Posterior vena cava (tissue), 2 donors: ENCODE data around the gene ZNF775. TPM values are rescaled to one million over a fixed set of nuclear protein-coding genes. Genes with fewer than 3 reads are reported as not detected.

Source experiments
- DNase-seq: peaks from one replicate; pipeline ENCODE4 v3.0.0-alpha.2; 2020; ENCODE audit warnings: low spot score
- intact Hi-C, 2 donors: fragments of 100-400 bp; cut with DNase I; formaldehyde crosslinking; loops; one replicate each; pipeline versions ENCODE4 v1.14.1 to v1.14.2; 2022 to 2023
- total RNA-seq, 2 donors: library from RNA; stranded (reverse); fragmentation: NEBNext Ultra II Directional; extraction: Animal tissue kit (Norgen Biotek cat#: 25700); gene quantifications; one replicate each; pipeline ENCODE4 v1.2.1, GENCODE V29; 2021
- donor health status: DM: yes; HTN: yes; CAD: no.
- donor health status: DM: yes; HTN: yes; CAD: no.

The ZNF775 gene
- total RNA-seq, 2 donors from 2014 or later = 4.6 to 5.0 TPM

DNA sequence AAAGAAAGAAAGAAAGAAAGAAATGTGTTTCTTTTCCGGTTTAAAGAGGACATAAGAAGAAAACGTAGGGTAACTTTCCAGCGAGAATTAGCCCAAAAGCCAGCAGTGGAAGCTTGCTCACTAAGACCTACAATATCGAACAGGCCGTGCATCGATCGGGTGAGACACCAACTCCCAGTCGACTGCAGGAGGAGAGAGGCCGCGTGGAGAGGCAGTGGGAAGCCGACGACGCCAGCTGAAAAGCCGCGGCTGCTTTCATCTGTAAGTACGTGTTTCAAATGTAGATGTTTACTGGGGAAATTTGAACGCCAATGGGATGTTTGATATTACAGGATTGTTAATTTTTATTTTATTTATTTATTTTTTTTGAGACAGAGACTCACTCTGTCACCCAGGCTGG is 42.7 kb downstream of the ZNF775 start:
- DNase-seq = no peak
- intact Hi-C loops = no loop called here

GRCh38 chr7:150425670-150426069 is 46.5 kb downstream of the ZNF775 start:
- DNase-seq = no peak
- intact Hi-C loops = no loop called here

DNA sequence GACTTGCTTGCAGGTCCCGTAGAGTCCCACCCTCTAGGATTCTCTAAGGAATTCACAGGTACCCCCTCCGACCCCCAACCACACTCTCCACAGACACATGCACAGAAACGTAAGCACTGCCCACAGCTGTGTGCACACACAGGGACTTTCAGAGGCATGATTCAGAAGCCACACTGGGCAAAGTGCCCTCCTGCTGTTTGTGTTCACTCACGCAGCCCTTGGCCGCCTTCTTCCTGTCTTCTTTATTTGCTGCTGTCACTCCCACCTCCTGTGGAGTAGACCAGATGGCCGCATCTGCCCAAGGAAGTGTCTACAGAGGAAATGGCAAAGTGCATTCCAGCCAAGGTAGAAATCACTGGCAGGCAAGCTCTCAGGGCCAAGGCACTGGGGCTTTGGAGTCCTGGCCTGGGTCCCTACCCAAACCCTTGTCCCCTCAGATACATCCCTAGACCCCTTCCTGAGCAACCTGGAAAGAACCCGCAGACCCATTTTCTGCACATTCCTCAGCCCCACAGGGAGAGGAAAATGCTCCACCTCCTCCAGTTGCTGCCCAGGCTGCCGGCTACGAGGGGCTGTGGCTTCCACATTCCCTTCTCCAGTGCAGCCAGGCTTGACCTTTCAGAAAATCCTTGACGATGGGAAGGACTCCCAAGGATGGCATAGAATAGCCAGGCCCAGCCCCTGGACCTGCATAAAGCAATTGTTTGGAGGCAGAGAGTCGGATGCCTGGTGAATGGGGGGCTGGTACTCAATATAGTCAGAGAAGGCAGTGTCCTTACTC is 49.7 kb downstream of the ZNF775 start:
- intact Hi-C loops = no loop called here
- DNase-seq = peak; percentile 84

- intact Hi-C loops = no loop called here
Measured at GRCh38 chr7:150429699-150430098, 50.6 kb downstream of the ZNF775 start.

DNA sequence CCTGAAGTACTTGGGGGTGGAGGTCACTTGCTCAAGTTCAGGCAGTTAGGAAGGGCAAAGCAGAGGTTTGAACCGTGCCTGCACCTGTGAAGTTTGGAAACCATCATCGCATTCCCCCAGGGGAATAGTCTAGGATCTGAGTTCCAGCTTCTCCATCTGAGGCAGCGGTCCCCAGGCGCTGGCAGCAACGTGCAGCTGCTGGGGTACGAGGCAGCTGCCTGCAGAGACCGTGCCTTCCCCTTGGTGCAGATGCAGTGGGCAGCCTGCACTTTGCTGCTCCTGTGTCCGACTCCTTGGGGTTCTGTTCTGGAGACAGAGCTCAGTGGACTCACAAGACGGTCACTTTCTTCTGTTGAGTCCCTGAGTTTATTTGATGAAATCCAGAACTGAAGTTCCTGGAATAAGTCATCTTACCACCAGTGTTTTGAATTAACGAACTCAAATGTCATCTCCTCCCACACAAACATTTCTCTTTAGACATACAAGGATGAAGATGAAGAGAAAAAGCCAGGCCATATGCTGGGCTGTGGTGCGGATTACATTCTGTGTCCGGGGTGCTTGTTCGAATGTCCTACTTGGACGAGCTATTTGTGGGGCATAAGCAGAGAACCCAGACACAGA is 51.4 kb downstream of the ZNF775 start:
- DNase-seq = no peak
- intact Hi-C loops = no loop called here

More at GRCh38 chr7:150429699-150430098, 50.6 kb downstream of the ZNF775 start:
- no peak for DNase-seq

DNA sequence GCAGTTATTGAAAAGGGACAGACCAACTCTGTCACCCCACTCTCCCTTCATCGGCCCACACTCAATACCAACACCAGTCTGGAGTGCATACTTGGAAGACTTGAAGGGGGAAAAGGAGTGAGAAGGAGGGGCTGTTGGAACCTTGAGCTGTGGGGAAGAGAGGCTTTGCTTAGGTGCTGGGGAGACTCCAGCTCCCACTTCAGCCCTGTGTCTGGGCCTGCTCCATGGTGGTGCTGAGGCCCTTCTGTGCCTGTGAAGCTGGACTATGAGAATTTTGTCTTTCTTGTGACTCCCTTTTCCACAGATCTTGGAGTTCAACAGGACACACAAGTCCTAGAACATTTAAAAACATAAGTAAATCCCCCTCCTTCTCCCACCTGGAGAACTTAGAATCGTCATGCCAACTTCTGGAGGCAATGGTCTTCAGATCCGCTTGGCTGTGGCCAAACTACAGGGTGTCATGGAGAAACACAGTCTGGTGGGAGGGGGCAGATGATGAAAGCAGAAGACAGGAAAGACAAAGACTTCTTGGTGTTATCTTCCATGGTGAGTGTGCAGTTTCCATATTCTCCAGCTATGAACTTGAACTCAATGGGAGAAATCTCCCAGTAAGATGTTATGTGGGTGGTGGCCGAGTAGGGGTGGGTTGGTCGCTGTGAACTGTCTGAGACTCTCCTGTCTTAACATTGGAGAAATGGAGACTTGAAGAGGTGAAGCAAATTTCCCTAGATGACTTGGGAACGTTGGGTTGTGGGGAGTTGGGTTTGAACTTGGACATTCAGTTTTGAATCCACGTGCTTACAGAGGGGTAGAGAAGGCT is 52.9 kb downstream of the ZNF775 start:
- no peak for DNase-seq
- intact Hi-C loops = no loop called here

DNA sequence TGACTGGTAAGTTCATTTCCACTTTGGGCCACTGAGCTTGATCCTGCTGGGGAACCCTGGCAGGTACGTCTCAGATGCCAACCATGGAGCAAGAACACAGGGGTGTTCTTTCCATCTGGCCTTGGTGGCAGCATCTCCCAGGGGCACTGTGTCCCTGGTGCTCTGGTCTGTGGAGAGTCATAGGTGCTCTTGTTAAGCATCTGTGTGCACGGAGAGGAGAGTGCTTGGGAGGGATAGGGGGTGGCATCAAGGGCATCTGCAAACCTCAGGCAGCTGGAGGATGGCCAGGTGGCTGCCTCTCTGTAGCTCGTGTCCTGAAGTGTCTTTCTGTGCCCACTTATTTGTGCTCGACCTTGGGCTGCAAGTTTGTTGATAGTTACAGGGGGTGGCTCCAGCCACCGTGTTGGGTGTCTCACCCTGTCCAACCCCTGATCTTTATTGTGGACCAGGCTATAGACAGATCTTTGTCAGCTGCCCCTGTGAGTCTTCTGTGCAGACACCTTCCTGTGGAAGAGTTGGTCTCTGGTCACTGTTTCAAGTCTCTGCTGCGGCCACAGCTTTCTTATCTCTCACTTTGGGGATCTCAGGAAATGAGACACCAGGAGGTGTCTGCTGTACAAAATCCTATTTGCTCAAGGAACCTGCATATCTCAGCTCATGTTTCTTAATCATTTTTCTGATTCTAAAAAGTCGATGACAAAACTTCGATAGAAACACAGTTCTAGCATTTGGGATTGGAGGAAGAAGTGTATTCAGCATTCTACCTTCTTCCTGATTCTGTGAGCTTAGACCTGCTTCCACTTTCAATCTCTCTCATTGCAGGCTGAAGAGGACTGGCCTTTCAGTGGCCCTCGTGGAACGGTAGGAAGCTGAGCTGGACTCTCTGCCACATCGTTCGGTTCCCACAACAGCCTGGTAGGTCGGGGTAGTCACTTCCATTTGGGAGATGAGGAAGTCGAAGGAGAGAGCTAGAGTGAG is 54.1 kb downstream of the ZNF775 start:
- intact Hi-C loops = no loop called here
- no peak for DNase-seq

DNA sequence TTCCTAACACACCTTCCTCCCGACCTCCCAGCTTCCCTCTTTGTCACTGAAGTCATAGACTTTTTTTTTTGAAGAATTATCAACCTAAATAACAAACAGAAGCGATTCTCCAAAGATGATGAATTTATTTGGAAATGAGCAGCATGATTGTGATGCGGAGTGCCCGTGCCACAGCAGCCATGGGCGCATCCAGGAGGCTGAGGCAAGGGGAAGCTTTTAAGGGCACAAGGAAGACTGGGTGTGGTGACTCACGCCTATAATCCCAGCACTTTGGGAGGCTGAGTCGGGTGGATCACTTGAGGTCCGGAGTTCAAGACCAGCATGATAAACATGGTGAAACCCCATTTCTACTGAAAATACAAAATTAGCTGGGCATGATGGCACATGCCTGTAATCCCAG is 55.1 kb downstream of the ZNF775 start:
- no peak for DNase-seq
- intact Hi-C loops = no loop called here

DNA sequence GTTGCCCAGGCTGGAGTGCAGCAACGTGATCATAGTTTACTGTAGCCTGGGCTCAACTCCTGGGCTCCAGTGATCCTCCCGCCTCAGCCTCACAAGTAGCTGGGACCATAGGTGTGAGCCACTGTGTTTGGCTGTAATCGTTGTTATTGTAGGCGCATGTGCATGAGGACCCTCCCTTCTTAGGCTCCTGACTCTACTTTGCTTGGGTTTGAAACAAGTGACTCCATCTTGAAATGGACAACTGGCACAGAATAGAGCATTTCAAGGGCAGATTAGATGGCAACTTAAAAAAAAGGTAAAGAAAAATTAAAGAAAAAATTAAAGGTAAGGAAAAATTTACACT is 55.9 kb downstream of the ZNF775 start:
- DNase-seq = no peak

GRCh38 chr7:150435390-150436073 is 56.4 kb downstream of the ZNF775 start:
- DNase-seq = no peak
- intact Hi-C loops = no loop called here

More for the DNA sequence above, 55.9 kb downstream of the ZNF775 start:
- intact Hi-C loops = no loop called here

- intact Hi-C loops = no loop called here
- DNase-seq = no peak
Measured at GRCh38 chr7:150439967-150440366, 60.8 kb downstream of the ZNF775 start.

- intact Hi-C loops = no loop called here
Measured at GRCh38 chr7:150441524-150441923, 62.4 kb downstream of the ZNF775 start.

DNA sequence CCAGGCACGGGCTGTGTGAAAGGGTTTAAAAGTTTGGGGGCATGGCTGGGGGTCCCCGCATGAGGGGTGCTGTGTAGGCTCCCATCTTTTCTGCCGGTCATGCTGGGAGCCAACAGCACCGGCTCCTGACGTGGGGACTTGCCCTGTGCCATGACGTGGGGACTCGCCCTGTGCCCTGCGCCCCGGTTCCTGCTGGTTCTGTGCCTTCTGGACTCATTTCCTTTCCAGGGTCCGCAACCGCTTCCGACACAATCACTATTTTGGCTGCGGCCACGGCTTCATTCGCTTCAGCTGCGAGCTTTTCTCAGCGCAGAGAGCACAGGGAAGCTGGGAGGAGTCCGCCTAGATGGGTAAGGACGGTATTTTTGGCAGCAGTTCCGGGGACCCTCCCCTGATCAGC is 63.7 kb downstream of the ZNF775 start:
- intact Hi-C loops = no loop called here
- no peak for DNase-seq

More at GRCh38 chr7:150441524-150441923, 62.4 kb downstream of the ZNF775 start:
- DNase-seq = no peak

DNA sequence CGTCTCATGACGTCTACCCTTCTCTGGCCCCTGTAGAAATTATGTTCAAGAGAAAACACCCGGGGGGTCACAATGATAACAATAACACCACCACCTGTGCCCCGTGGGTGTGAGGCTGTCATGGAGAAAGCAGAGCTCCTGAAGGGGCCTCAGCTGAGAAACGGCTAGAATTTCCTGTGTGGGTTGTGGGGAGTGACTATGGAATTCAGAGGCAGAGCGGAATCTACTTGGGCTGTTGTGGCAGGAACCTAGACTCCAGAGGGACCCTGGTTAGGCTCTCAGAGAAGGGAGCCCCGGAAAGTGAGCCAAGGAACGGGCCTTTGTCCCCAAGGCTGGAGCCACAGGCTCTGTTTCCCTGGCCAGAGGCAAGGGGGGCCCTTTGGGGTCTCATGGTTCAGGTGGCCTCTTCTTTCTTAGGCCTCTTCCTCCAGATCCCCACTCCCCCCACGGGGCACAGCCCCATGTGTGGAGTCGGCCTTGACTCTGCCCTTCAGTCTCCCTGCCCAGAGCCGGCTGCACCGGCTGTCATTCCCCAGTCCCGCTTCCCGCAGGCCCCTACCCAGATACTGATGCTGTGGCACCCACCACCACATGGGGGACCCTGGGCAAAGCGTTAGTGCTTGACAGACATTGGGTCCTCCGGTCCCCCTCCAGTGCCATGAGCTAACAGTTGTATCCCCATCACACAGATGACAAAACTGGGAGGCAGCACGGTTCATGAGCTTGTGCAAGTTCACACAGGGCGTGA is 64.8 kb downstream of the ZNF775 start:
- intact Hi-C loops = no loop called here
- no peak for DNase-seq

DNA sequence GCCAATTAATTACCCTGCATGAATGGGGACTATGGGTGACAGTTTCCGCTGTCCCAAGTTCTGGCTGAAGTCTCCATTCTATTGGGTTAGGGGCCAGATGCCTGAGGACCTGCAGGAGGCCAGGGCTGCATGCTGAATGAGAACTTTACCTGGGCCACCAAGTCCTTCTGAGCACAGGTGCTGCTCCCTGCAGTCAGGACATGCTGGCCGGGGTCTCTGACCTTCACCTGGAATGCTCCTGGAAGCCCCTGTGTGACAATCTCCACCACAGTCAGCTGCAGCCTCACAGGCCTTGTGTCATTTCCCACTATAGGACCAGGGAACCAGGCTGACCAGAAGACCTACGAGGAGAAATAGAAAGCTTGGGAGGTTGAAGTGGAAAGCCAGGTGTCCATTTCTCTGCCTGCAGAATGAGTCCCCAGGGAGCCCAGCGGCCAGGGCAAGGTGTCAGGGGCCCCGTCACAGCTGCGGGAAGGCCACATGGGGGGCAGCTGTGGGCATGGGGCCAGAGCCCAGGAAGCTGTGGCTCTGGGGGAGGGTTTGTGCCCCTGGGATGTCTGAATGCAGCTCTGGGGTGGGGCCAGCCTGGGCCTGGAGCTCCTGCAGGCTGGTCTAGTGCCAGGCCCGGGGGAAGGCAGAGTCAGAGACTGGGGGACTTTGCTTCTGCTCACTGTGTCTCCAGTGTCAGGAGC is 65.7 kb downstream of the ZNF775 start:
- no peak for DNase-seq
- intact Hi-C loops = no loop called here

DNA sequence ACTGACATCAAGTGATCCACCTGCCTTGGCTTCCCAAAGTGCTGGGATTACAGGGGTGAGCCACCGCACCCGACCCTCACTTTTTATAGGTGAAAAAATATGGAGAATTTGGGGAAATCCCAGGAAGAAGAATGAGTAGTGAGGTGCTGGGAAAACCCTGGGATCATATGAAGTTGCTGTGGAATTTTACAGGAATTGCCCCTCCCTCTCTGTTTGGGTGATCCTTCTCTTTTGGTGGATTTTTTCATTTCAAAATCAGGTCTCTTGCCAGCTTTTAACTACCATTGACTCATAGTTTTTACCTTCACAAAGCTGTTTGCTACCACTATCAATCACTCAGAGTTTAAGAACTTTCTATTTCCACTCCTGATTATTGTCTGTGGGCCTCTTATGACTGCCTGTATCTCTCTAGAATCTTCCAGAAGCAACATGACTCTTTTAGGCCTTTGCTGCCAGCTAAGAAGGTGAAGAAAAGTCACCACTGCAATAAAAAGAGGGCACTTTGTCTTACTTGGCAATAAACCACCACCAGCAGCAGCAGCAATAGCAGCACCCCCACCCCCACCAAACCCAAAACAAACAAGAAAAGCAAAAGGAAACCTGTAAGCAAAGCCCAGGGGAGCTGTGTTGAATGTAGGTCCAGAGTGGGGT is 67.3 kb downstream of the ZNF775 start:
- no peak for DNase-seq
- intact Hi-C loops = no loop called here
